PC-9 (cell line): ENCODE data around the gene SEMA4C. TPM values are rescaled to one million over a fixed set of nuclear protein-coding genes. Genes with fewer than 3 reads are reported as not detected.

Source experiments
- BruUV-seq: library from RNA; stranded (reverse); fragments of 400-500 nt; replicated peaks from 2 replicates; lab custom pipeline; 2021; lab: Mats Ljungman, UMichigan
- CTCF ChIA-PET: fragments of 300-600 bp; sonication (Branson Sonifier 250); formaldehyde crosslinking; loops from one replicate; lab custom pipeline; 2022; ENCODE audit warnings: antibody characterized with exemption; lab: Charles Lee
- POLR2A ChIA-PET: fragments of 300-600 bp; sonication (Branson Sonifier 250); formaldehyde crosslinking; loops from one replicate; lab custom pipeline; 2022; ENCODE audit warnings: antibody characterized with exemption; ENCODE audit not compliant: unreplicated experiment; lab: Charles Lee
- DNase-seq, 2 experiments: peaks; one replicate each; pipeline versions ENCODE4 v3.0.0 to v3.0.0-alpha.2; 2015 to 2022; ENCODE audit warnings: mixed read lengths in 1 of 2
- H2AFZ ChIP-seq: fragments of 200-600 bp; sonication (generic); 2 replicates; pipeline ENCODE4 v1.8.1; 2017; ENCODE audit warnings: antibody characterized with exemption
- H3F3A ChIP-seq: fragments of 200-600 bp; sonication (generic); 2 replicates; pipeline ENCODE4 v1.8.1; 2017; ENCODE audit warnings: antibody characterized with exemption, mild to moderate bottlenecking, low read depth; ENCODE audit not compliant: insufficient read depth
- H3K27ac ChIP-seq: fragments of 200-600 bp; sonication (generic); 2 replicates; pipeline ENCODE4 v1.6.1; 2016; ENCODE audit warnings: mixed run types
- H3K27me3 ChIP-seq: fragments of 200-600 bp; sonication (generic); 2 replicates; pipeline ENCODE4 v1.6.1; 2016; ENCODE audit warnings: low read depth, mixed run types; ENCODE audit not compliant: insufficient read depth
- H3K36me3 ChIP-seq: fragments of 200-600 bp; sonication (generic); 2 replicates; pipeline ENCODE4 v1.6.1; 2016; ENCODE audit warnings: low read depth, mixed run types
- H3K4me1 ChIP-seq: fragments of 200-600 bp; sonication (generic); replicated peaks from 2 replicates; pipeline ENCODE4 v1.6.1; 2016; ENCODE audit warnings: mixed run types; ENCODE audit not compliant: insufficient read depth
- H3K4me2 ChIP-seq: fragments of 200-600 bp; sonication (generic); 2 replicates; pipeline ENCODE4 v1.6.1; 2017; ENCODE audit warnings: mixed run types
- H3K4me3 ChIP-seq: fragments of 200-600 bp; sonication (generic); 2 replicates; pipeline ENCODE4 v1.6.1; 2016; ENCODE audit warnings: mixed run types
- H3K79me2 ChIP-seq: fragments of 200-600 bp; sonication (generic); 2 replicates; pipeline ENCODE4 v1.6.1; 2017; ENCODE audit warnings: low read depth, mixed run types
- H3K9me2 ChIP-seq: fragments of 200-600 bp; sonication (generic); 2 replicates; pipeline ENCODE4 v1.8.1; 2017; ENCODE audit warnings: mild to moderate bottlenecking; ENCODE audit not compliant: insufficient read depth
- H3K9me3 ChIP-seq: fragments of 200-600 bp; sonication (generic); 2 replicates; pipeline ENCODE4 v1.8.1; 2016; ENCODE audit warnings: low read depth; ENCODE audit not compliant: insufficient read depth
- H4K20me1 ChIP-seq: fragments of 200-600 bp; sonication (generic); 2 replicates; pipeline ENCODE4 v1.8.1; 2017; ENCODE audit not compliant: insufficient read depth
- CTCF ChIP-seq: fragments of 200-600 bp; sonication (generic); conservative IDR thresholded peaks from 2 replicates; pipeline ENCODE4 v1.6.1; 2017; ENCODE audit warnings: mixed run types, antibody characterized with exemption, mild to moderate bottlenecking, moderate library complexity
- EZH2 ChIP-seq: fragments of 200-600 bp; sonication (generic); IDR thresholded peaks from 2 replicates; pipeline ENCODE4 v1.8.0; 2017; ENCODE audit warnings: antibody characterized with exemption, low read depth
- intact Hi-C: fragments of 100-400 bp; cut with micrococcal nuclease; formaldehyde crosslinking; loops from one replicate; pipeline ENCODE4 v1.10.0; 2022; ENCODE audit not compliant: unreplicated experiment
- total RNA-seq: library from RNA; stranded (reverse); gene quantifications from 2 replicates; pipeline ENCODE4 v1.2.3, GENCODE V29; 2021

SEMA4C gene
- total RNA-seq, 1 experiment from 2014 or later: 52.8 TPM

- H3K9me3 ChIP-seq: no peaks in the 10 kb centered on the region
- DNase-seq: no peak
- no peaks in the 10 kb centered on the region for H3K9me2 ChIP-seq
- H3K4me1 ChIP-seq: peaks cover 87% of the 10 kb centered on the region
- H3K27ac ChIP-seq: no peak overlapping the region
- POLR2A ChIA-PET: interaction anchor here (0.6 kb wide), 2 partner anchors 14 to 17 kb away, joined by 4 to 6 read pairs; no protein-coding TSS in a partner anchor
- BruUV-seq: no TSS peak
- H3K4me2 ChIP-seq: peak overlapping the region; percentile 59
- CTCF ChIA-PET: no interaction called here
- intact Hi-C loops: no loop called here
- TF ChIP-seq EZH2: no peak
- TF ChIP-seq CTCF: no peak
- H2AFZ ChIP-seq: no peak overlapping the region
- no peaks in the 10 kb centered on the region for H3K36me3 ChIP-seq
- no peak overlapping the region for H3K4me3 ChIP-seq
- H4K20me1 ChIP-seq: no peaks in the 10 kb centered on the region
- H3K27me3 ChIP-seq: no peaks in the 10 kb centered on the region
- no peaks in the 10 kb centered on the region for H3K79me2 ChIP-seq
- peaks cover 25% of the 10 kb centered on the region; the same call in 1 of the 2 replicates for H3F3A ChIP-seq
These were observed 8.3 kb upstream of the SEMA4C start for GRCh38 chr2:96878171-96878570.

GRCh38 chr2:96877631-96878092 lies 7.8 kb upstream of the SEMA4C start:
- no peaks in the 10 kb centered on the region for H3K9me3 ChIP-seq
- peaks cover 87% of the 10 kb centered on the region for H3K4me1 ChIP-seq
- no peaks in the 10 kb centered on the region for H3K27me3 ChIP-seq
- H2AFZ ChIP-seq: no peak overlapping the region
- DNase-seq: peak in 1 of 2 experiments; percentile 41
- no peak for TF ChIP-seq EZH2
- no peak for TF ChIP-seq CTCF
- POLR2A ChIA-PET: interaction anchor here (0.6 kb wide), 2 partner anchors 14 to 18 kb away, joined by 4 to 6 read pairs; no protein-coding TSS in a partner anchor
- H3K79me2 ChIP-seq: no peaks in the 10 kb centered on the region
- peaks cover 29% of the 10 kb centered on the region; the same call in 1 of the 2 replicates for H3F3A ChIP-seq
- H3K9me2 ChIP-seq: no peaks in the 10 kb centered on the region
- H3K27ac ChIP-seq: no peak overlapping the region
- no peaks in the 10 kb centered on the region for H3K36me3 ChIP-seq
- no TSS peak for BruUV-seq
- CTCF ChIA-PET: no interaction called here
- intact Hi-C loops: no loop called here
- H4K20me1 ChIP-seq: no peaks in the 10 kb centered on the region
- H3K4me3 ChIP-seq: no peak overlapping the region
- H3K4me2 ChIP-seq: peak overlapping the region; percentile 59

GRCh38 chr2:96877042-96877451 lies 7.2 kb upstream of the SEMA4C start:
- no peaks in the 10 kb centered on the region for H4K20me1 ChIP-seq
- TF ChIP-seq EZH2 (no peak), CTCF (no peak)
- BruUV-seq: no TSS peak
- H3K4me2 ChIP-seq: peak overlapping the region; percentile 59
- CTCF ChIA-PET: no interaction called here
- H3K9me3 ChIP-seq: no peaks in the 10 kb centered on the region
- POLR2A ChIA-PET: no interaction called here
- no peak for DNase-seq
- H3K79me2 ChIP-seq: no peaks in the 10 kb centered on the region
- H3K27ac ChIP-seq: no peak overlapping the region
- H3K27me3 ChIP-seq: no peaks in the 10 kb centered on the region
- intact Hi-C loops: no loop called here
- no peak overlapping the region for H2AFZ ChIP-seq
- no peaks in the 10 kb centered on the region for H3K9me2 ChIP-seq
- no peaks in the 10 kb centered on the region for H3K36me3 ChIP-seq
- peaks cover 87% of the 10 kb centered on the region for H3K4me1 ChIP-seq
- H3F3A ChIP-seq: peaks cover 36% of the 10 kb centered on the region; the same call in 1 of the 2 replicates
- H3K4me3 ChIP-seq: no peak overlapping the region
